ENCODE results near the gene BUB1B. TPM values are rescaled to one million over a fixed set of nuclear protein-coding genes. Genes with fewer than 3 reads are reported as not detected.

Gene BUB1B
- polyA plus RNA-seq, 3 donors, result 0.15 to 0.17 TPM; not detected in 1

- H3K27ac ChIP-seq (ENCODE audit: low read depth, low read length), result no peak overlapping the region
- 83 to 88% (median 86%) methylated on average over 12 of the region's 12 CpGs for WGBS, 3 donors
Observed at GRCh38 chr15:40247406-40247971, 86.6 kb downstream of the BUB1B start.

- no peak overlapping the region for H3K27ac ChIP-seq (ENCODE audit: low read depth, low read length)
- WGBS, 3 donors, result 88 to 93% (median 90%) methylated on average over 17 of the region's 17 CpGs
Observed at GRCh38 chr15:40248006-40248783, 87.3 kb downstream of the BUB1B start.

GRCh38 chr15:40249477-40250303, 88.8 kb downstream of the BUB1B start:
- WGBS, 3 donors, result 53 to 76% (median 55%) methylated on average over 11 of the region's 11 CpGs
- no peak overlapping the region for H3K27ac ChIP-seq (ENCODE audit: low read depth, low read length)

- H3K27ac ChIP-seq (ENCODE audit: low read depth, low read length), result no peak overlapping the region
- 89 to 93% (median 92%) methylated on average over 8 of the region's 8 CpGs for WGBS, 3 donors
Observed at GRCh38 chr15:40250304-40250656, 89.4 kb downstream of the BUB1B start.

GRCh38 chr15:40250771-40251483, 90.1 kb downstream of the BUB1B start:
- 83 to 93% (median 89%) methylated on average over 13 of the region's 13 CpGs for WGBS, 3 donors

GRCh38 chr15:40251486-40252140, 90.7 kb downstream of the BUB1B start:
- H3K27ac ChIP-seq (ENCODE audit: low read depth, low read length), result no peak overlapping the region
- WGBS, 3 donors, result 85 to 89% (median 86%) methylated on average over 10 of the region's 10 CpGs

More at GRCh38 chr15:40250771-40251483, 90.1 kb downstream of the BUB1B start:
- H3K27ac ChIP-seq (ENCODE audit: low read depth, low read length), result no peak overlapping the region

- 33 to 53% (median 42%) methylated on average over 26 to 27 of the region's 27 CpGs for WGBS, 3 donors
- no peak overlapping the region for H3K27ac ChIP-seq (ENCODE audit: low read depth, low read length)
Observed at GRCh38 chr15:40252141-40252437, 91.2 kb downstream of the BUB1B start.

GRCh38 chr15:40252438-40253166, 91.7 kb downstream of the BUB1B start:
- 1 to 3% (median 2%) methylated on average over 64 to 82 of the region's 82 CpGs for WGBS, 3 donors
- H3K27ac ChIP-seq (ENCODE audit: low read depth, low read length), result no peak overlapping the region

GRCh38 chr15:40253167-40253790, 92.4 kb downstream of the BUB1B start:
- no peak overlapping the region for H3K27ac ChIP-seq (ENCODE audit: low read depth, low read length)
- WGBS, 3 donors, result 38 to 41% (median 39%) methylated on average over 23 to 28 of the region's 28 CpGs

GRCh38 chr15:40254452-40254851, 93.6 kb downstream of the BUB1B start:
- H3K27ac ChIP-seq (ENCODE audit: low read depth, low read length), result no peak overlapping the region
- 96 to 99% (median 98%) methylated on average over 3 of the region's 3 CpGs for WGBS, 3 donors

- 82 to 94% (median 91%) methylated on average over 4 of the region's 4 CpGs for WGBS, 3 donors
- no peak overlapping the region for H3K27ac ChIP-seq (ENCODE audit: low read depth, low read length)
Observed at GRCh38 chr15:40255033-40255432, 94.2 kb downstream of the BUB1B start.

- 57 to 91% (median 88%) methylated on average over 16 to 17 of the region's 17 CpGs for WGBS, 3 donors
- H3K27ac ChIP-seq (ENCODE audit: low read depth, low read length), result no peak overlapping the region
Observed at GRCh38 chr15:40256638-40257235, 95.9 kb downstream of the BUB1B start.

- WGBS, 3 donors, result 78 to 96% (median 81%) methylated on average over 9 of the region's 9 CpGs
- no peak overlapping the region for H3K27ac ChIP-seq (ENCODE audit: low read depth, low read length)
Observed at GRCh38 chr15:40257656-40258450, 97.0 kb downstream of the BUB1B start.

- H3K27ac ChIP-seq (ENCODE audit: low read depth, low read length), result no peak overlapping the region
- WGBS, 3 donors, result 59 to 74% (median 61%) methylated on average over 8 of the region's 8 CpGs
Observed at GRCh38 chr15:40258544-40258943, 97.7 kb downstream of the BUB1B start.

GRCh38 chr15:40259021-40259420, 98.2 kb downstream of the BUB1B start:
- no peak overlapping the region for H3K27ac ChIP-seq (ENCODE audit: low read depth, low read length)
- WGBS, 3 donors, result 65 to 84% (median 81%) methylated on average over 7 of the region's 7 CpGs

Data from adipose tissue (tissue), 3 donors.